ENCODE measurements around the gene PALB2.

Gene PALB2

GRCh38 chr16:23581764-23582163, 59.3 kb downstream of the PALB2 start:
- no peak for DNase-seq (ENCODE audit: low spot score)

- DNase-seq (ENCODE audit: low spot score), result no peak
Measured at GRCh38 chr16:23580391-23580790, 60.7 kb downstream of the PALB2 start.

GRCh38 chr16:23579371-23579770, 61.7 kb downstream of the PALB2 start:
- DNase-seq (ENCODE audit: low spot score), result no peak

- no peak for DNase-seq (ENCODE audit: low spot score)
Measured at GRCh38 chr16:23578101-23578830, 62.8 kb downstream of the PALB2 start.

GRCh38 chr16:23577493-23577892, 63.6 kb downstream of the PALB2 start:
- DNase-seq (ENCODE audit: low spot score), result no peak

- DNase-seq (ENCODE audit: low spot score), result no peak
Measured at GRCh38 chr16:23575834-23576233, 65.3 kb downstream of the PALB2 start.

GRCh38 chr16:23573817-23574216, 67.3 kb downstream of the PALB2 start:
- no peak for DNase-seq (ENCODE audit: low spot score)

- DNase-seq (ENCODE audit: low spot score), result no peak
Measured at GRCh38 chr16:23572394-23572793, 68.7 kb downstream of the PALB2 start.

- DNase-seq (ENCODE audit: low spot score), result no peak
Measured at GRCh38 chr16:23571895-23572294, 69.2 kb downstream of the PALB2 start.

GRCh38 chr16:23570992-23571632, 70.0 kb downstream of the PALB2 start:
- DNase-seq (ENCODE audit: low spot score), result no peak

- DNase-seq (ENCODE audit: low spot score), result no peak
Measured at GRCh38 chr16:23567602-23568001, 73.5 kb downstream of the PALB2 start.

- no peak for DNase-seq (ENCODE audit: low spot score)
Measured at GRCh38 chr16:23566724-23567123, 74.4 kb downstream of the PALB2 start.

- DNase-seq (ENCODE audit: low spot score), result no peak
Measured at GRCh38 chr16:23564575-23565363, 76.3 kb downstream of the PALB2 start.

- no peak for DNase-seq (ENCODE audit: low spot score)
Measured at GRCh38 chr16:23563186-23563585, 77.9 kb downstream of the PALB2 start.

- no peak for DNase-seq (ENCODE audit: low spot score)
Measured at GRCh38 chr16:23562505-23562904, 78.6 kb downstream of the PALB2 start.

- no peak for DNase-seq (ENCODE audit: low spot score)
Measured at GRCh38 chr16:23561586-23561985, 79.5 kb downstream of the PALB2 start.

- DNase-seq (ENCODE audit: low spot score), result no peak
Measured at GRCh38 chr16:23557779-23558702, 83.1 kb downstream of the PALB2 start.

- DNase-seq (ENCODE audit: low spot score), result peak; percentile 95
Measured at GRCh38 chr16:23556881-23557778, 84.0 kb downstream of the PALB2 start, which contains the start of the genes EARS2 and UBFD1. Gene EARS2 (minus strand): TSS chr16:23557350. CDS start chr16:23557343, 7 bp downstream. Gene UBFD1 (plus strand): TSS chr16:23557727. CDS start chr16:23557743, 16 bp downstream.

GRCh38 chr16:23554536-23554935, 86.6 kb downstream of the PALB2 start:
- DNase-seq (ENCODE audit: low spot score), result no peak
